ENCODE results near the gene PRKN.

DNA sequence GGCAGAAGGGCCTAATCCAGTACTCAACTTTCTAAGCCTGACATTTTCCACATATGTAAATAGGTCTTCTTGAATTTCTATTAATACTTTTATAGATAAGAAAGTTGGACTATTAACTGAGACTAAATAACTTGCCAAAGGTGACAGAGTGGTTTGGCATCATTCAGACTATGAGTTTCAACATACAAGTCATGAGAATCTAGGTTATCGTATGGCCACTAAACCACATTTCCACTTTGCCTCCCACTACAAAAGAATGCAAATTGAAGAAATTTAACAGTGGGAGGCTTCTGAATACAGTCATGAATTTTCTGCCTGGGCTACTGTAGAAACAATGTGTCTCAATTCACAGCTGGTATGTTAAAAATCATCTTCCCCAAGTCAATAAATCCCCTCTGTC is 922.7 kb downstream of the PRKN start:
- TF ChIP-seq, protein P1, sequence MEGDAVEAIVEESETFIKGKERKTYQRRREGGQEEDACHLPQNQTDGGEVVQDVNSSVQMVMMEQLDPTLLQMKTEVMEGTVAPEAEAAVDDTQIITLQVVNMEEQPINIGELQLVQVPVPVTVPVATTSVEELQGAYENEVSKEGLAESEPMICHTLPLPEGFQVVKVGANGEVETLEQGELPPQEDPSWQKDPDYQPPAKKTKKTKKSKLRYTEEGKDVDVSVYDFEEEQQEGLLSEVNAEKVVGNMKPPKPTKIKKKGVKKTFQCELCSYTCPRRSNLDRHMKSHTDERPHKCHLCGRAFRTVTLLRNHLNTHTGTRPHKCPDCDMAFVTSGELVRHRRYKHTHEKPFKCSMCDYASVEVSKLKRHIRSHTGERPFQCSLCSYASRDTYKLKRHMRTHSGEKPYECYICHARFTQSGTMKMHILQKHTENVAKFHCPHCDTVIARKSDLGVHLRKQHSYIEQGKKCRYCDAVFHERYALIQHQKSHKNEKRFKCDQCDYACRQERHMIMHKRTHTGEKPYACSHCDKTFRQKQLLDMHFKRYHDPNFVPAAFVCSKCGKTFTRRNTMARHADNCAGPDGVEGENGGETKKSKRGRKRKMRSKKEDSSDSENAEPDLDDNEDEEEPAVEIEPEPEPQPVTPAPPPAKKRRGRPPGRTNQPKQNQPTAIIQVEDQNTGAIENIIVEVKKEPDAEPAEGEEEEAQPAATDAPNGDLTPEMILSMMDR (IDR thresholded peaks at IDR 0.05): no peak
- TF ChIP-seq POLR2A (IDR thresholded peaks at IDR 0.05) (no peak), POLR2AphosphoS5 (IDR thresholded peaks at IDR 0.05) (no peak), EP300 (IDR thresholded peaks at IDR 0.05; ENCODE audit: low read depth) (no peak)
